ENCODE data around the gene ERLEC1.

- TF ChIP-seq CTCF (IDR thresholded peaks at IDR 0.05; ENCODE audit: borderline replicate concordance, extremely low read depth, low read length, poor library complexity, severe bottlenecking) (no peak), EZH2 (IDR thresholded peaks at IDR 0.05; ENCODE audit: borderline replicate concordance, low read depth, low read length, severe bottlenecking) (no peak)
These were observed 6.8 kb upstream of the ERLEC1 start for GRCh38 chr2:53780056-53780455.
